GM23338 (cell line): ENCODE measurements around the gene EPO. TPM values are rescaled to one million over a fixed set of nuclear protein-coding genes. Genes with fewer than 3 reads are reported as not detected.

Experiments
- EZH2 ChIP-seq: fragments of 200-600 bp; sonication (generic); IDR thresholded peaks from one replicate; pipeline ENCODE4 v1.8.0; 2017; ENCODE audit warnings: antibody characterized with exemption, mild to moderate bottlenecking, low read depth; ENCODE audit not compliant: unreplicated experiment
- EZH2phosphoT487 ChIP-seq: fragments of 200-600 bp; sonication (generic); IDR thresholded peaks from one replicate; pipeline ENCODE4 v1.8.1; 2018; ENCODE audit warnings: antibody characterized with exemption; ENCODE audit not compliant: unreplicated experiment
- JUNB ChIP-seq: IDR thresholded peaks from one replicate; pipeline ENCODE4 v1.6.1; 2016; ENCODE audit warnings: antibody characterized with exemption; ENCODE audit not compliant: unreplicated experiment
- NANOG ChIP-seq: IDR thresholded peaks from 2 replicates; pipeline ENCODE4 v1.6.1; 2016; ENCODE audit warnings: antibody characterized with exemption, borderline replicate concordance
- POLR2AphosphoS5 ChIP-seq: IDR thresholded peaks from 2 replicates; pipeline ENCODE4 v1.6.1; 2016; ENCODE audit warnings: antibody characterized with exemption, low read depth
- STAT1 ChIP-seq: IDR thresholded peaks from one replicate; pipeline ENCODE4 v1.6.1; 2016; ENCODE audit warnings: antibody characterized with exemption; ENCODE audit not compliant: unreplicated experiment
- ZNF114 ChIP-seq: fragments of 250-450 bp; sonication (Bioruptor Pico); IDR thresholded peaks from 2 replicates; pipeline ENCODE4 v1.5.0; 2020; ENCODE audit warnings: mild to moderate bottlenecking, moderate library complexity
- ZNF331 ChIP-seq: fragments of 250-450 bp; sonication (Bioruptor Pico); IDR thresholded peaks from 2 replicates; pipeline ENCODE4 v1.5.0; 2020; ENCODE audit warnings: low read depth, mild to moderate bottlenecking, moderate library complexity
- polyA plus RNA-seq: library from polyadenylated mRNA; unstranded; fragments of >200 nt; fragmentation: Nextera tagmentation; extraction: Ambion mirVana; gene quantifications from 2 replicates; pipeline ENCODE4 v1.2.1, GENCODE V29; 2016
- total RNA-seq: library from RNA; depleted of rRNA; stranded (reverse); fragments of >200 nt; shearing (Covaris generic); gene quantifications from 2 replicates; pipeline ENCODE4 v1.2.3, GENCODE V29; 2014
- TF ChIP-seq, protein P1 (sequence below): fragments of 250-450 bp; sonication (Bioruptor Pico); IDR thresholded peaks from 2 replicates; pipeline ENCODE4 v1.5.0; 2020; ENCODE audit warnings: mild to moderate bottlenecking, moderate library complexity
- TF ChIP-seq, protein P2 (sequence below), 2 experiments: fragments of 200-600 bp in 1 of 2; sonication (generic) in 1 of 2; conservative IDR thresholded peaks; 2 replicates each; pipeline versions ENCODE4 v1.5.1 to v1.6.1; 2016 to 2017; ENCODE audit warnings: antibody characterized with exemption in 2 of 2, low read depth in 2 of 2, mild to moderate bottlenecking in 2 of 2, moderate library complexity in 1 of 2
- TF ChIP-seq, protein P3 (sequence below): IDR thresholded peaks from one replicate; pipeline ENCODE4 v1.6.1; 2018; ENCODE audit warnings: antibody characterized with exemption; ENCODE audit not compliant: unreplicated experiment
- TF ChIP-seq, protein P4 (sequence below): IDR thresholded peaks from 2 replicates; pipeline ENCODE4 v1.6.1; 2016; ENCODE audit warnings: antibody characterized with exemption

Gene EPO
- total and polyA plus RNA-seq, 2 experiments from 2014 or later, result 1.0 TPM; not detected in 1

DNA sequence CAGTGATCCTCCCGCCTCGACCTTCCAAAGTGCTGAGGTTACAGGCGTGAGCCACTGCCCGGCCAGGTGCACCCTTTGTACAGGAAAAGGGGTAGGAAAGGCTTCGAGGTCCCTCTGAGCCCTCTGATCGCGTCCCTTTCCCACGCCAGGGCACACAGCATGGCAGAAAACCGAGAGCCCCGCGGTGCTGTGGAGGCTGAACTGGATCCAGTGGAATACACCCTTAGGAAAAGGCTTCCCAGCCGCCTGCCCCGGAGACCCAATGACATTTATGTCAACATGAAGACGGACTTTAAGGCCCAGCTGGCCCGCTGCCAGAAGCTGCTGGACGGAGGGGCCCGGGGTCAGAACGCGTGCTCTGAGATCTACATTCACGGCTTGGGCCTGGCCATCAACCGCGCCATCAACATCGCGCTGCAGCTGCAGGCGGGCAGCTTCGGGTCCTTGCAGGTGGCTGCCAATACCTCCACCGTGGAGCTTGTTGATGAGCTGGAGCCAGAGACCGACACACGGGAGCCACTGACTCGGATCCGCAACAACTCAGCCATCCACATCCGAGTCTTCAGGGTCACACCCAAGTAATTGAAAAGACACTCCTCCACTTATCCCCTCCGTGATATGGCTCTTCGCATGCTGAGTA lies 13.5 kb upstream of the EPO start (continued):
- TF ChIP-seq, protein P1, sequence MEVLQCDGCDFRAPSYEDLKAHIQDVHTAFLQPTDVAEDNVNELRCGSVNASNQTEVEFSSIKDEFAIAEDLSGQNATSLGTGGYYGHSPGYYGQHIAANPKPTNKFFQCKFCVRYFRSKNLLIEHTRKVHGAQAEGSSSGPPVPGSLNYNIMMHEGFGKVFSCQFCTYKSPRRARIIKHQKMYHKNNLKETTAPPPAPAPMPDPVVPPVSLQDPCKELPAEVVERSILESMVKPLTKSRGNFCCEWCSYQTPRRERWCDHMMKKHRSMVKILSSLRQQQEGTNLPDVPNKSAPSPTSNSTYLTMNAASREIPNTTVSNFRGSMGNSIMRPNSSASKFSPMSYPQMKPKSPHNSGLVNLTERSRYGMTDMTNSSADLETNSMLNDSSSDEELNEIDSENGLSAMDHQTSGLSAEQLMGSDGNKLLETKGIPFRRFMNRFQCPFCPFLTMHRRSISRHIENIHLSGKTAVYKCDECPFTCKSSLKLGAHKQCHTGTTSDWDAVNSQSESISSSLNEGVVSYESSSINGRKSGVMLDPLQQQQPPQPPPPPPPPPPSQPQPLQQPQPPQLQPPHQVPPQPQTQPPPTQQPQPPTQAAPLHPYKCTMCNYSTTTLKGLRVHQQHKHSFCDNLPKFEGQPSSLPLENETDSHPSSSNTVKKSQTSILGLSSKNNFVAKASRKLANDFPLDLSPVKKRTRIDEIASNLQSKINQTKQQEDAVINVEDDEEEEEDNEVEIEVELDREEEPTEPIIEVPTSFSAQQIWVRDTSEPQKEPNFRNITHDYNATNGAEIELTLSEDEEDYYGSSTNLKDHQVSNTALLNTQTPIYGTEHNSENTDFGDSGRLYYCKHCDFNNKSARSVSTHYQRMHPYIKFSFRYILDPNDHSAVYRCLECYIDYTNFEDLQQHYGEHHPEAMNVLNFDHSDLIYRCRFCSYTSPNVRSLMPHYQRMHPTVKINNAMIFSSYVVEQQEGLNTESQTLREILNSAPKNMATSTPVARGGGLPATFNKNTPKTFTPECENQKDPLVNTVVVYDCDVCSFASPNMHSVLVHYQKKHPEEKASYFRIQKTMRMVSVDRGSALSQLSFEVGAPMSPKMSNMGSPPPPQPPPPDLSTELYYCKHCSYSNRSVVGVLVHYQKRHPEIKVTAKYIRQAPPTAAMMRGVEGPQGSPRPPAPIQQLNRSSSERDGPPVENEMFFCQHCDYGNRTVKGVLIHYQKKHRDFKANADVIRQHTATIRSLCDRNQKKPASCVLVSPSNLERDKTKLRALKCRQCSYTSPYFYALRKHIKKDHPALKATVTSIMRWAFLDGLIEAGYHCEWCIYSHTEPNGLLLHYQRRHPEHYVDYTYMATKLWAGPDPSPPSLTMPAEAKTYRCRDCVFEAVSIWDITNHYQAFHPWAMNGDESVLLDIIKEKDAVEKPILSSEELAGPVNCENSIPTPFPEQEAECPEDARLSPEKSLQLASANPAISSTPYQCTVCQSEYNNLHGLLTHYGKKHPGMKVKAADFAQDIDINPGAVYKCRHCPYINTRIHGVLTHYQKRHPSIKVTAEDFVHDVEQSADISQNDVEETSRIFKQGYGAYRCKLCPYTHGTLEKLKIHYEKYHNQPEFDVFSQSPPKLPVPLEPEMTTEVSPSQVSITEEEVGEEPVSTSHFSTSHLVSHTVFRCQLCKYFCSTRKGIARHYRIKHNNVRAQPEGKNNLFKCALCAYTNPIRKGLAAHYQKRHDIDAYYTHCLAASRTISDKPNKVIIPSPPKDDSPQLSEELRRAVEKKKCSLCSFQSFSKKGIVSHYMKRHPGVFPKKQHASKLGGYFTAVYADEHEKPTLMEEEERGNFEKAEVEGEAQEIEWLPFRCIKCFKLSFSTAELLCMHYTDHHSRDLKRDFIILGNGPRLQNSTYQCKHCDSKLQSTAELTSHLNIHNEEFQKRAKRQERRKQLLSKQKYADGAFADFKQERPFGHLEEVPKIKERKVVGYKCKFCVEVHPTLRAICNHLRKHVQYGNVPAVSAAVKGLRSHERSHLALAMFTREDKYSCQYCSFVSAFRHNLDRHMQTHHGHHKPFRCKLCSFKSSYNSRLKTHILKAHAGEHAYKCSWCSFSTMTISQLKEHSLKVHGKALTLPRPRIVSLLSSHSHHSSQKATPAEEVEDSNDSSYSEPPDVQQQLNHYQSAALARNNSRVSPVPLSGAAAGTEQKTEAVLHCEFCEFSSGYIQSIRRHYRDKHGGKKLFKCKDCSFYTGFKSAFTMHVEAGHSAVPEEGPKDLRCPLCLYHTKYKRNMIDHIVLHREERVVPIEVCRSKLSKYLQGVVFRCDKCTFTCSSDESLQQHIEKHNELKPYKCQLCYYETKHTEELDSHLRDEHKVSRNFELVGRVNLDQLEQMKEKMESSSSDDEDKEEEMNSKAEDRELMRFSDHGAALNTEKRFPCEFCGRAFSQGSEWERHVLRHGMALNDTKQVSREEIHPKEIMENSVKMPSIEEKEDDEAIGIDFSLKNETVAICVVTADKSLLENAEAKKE, result no peak
- TF ChIP-seq ZNF114 (CRISPR knock-in tag) (no peak), STAT1 (no peak), NANOG (no peak), ZNF331 (CRISPR knock-in tag) (no peak), JUNB (no peak), EZH2phosphoT487 (no peak), POLR2AphosphoS5 (no peak), EZH2 (no peak)
- TF ChIP-seq, protein P2, sequence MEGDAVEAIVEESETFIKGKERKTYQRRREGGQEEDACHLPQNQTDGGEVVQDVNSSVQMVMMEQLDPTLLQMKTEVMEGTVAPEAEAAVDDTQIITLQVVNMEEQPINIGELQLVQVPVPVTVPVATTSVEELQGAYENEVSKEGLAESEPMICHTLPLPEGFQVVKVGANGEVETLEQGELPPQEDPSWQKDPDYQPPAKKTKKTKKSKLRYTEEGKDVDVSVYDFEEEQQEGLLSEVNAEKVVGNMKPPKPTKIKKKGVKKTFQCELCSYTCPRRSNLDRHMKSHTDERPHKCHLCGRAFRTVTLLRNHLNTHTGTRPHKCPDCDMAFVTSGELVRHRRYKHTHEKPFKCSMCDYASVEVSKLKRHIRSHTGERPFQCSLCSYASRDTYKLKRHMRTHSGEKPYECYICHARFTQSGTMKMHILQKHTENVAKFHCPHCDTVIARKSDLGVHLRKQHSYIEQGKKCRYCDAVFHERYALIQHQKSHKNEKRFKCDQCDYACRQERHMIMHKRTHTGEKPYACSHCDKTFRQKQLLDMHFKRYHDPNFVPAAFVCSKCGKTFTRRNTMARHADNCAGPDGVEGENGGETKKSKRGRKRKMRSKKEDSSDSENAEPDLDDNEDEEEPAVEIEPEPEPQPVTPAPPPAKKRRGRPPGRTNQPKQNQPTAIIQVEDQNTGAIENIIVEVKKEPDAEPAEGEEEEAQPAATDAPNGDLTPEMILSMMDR (conservative IDR thresholded peaks at IDR 0.05; ENCODE audit: low read depth in 2 of 2), result no peak
- TF ChIP-seq, protein P3, sequence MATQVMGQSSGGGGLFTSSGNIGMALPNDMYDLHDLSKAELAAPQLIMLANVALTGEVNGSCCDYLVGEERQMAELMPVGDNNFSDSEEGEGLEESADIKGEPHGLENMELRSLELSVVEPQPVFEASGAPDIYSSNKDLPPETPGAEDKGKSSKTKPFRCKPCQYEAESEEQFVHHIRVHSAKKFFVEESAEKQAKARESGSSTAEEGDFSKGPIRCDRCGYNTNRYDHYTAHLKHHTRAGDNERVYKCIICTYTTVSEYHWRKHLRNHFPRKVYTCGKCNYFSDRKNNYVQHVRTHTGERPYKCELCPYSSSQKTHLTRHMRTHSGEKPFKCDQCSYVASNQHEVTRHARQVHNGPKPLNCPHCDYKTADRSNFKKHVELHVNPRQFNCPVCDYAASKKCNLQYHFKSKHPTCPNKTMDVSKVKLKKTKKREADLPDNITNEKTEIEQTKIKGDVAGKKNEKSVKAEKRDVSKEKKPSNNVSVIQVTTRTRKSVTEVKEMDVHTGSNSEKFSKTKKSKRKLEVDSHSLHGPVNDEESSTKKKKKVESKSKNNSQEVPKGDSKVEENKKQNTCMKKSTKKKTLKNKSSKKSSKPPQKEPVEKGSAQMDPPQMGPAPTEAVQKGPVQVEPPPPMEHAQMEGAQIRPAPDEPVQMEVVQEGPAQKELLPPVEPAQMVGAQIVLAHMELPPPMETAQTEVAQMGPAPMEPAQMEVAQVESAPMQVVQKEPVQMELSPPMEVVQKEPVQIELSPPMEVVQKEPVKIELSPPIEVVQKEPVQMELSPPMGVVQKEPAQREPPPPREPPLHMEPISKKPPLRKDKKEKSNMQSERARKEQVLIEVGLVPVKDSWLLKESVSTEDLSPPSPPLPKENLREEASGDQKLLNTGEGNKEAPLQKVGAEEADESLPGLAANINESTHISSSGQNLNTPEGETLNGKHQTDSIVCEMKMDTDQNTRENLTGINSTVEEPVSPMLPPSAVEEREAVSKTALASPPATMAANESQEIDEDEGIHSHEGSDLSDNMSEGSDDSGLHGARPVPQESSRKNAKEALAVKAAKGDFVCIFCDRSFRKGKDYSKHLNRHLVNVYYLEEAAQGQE, result no peak
- TF ChIP-seq, protein P4, sequence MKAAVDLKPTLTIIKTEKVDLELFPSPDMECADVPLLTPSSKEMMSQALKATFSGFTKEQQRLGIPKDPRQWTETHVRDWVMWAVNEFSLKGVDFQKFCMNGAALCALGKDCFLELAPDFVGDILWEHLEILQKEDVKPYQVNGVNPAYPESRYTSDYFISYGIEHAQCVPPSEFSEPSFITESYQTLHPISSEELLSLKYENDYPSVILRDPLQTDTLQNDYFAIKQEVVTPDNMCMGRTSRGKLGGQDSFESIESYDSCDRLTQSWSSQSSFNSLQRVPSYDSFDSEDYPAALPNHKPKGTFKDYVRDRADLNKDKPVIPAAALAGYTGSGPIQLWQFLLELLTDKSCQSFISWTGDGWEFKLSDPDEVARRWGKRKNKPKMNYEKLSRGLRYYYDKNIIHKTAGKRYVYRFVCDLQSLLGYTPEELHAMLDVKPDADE, result no peak
